IMR-90 (cell line): Measurements from ENCODE around the gene CFAP299.

Experiments used
- BHLHE40 ChIP-seq: fragments of 150-350 bp; IDR thresholded peaks from 2 replicates; pipeline ENCODE4 v1.6.1; 2016; ENCODE audit warnings: mild to moderate bottlenecking, low read depth, low read length
- CHD1 ChIP-seq: IDR thresholded peaks from 2 replicates; pipeline ENCODE4 v1.6.1; 2012; ENCODE audit warnings: low read depth, low read length, improper control_type of control experiment
- POLR2A ChIP-seq: IDR thresholded peaks from 2 replicates; pipeline ENCODE4 v1.6.1; 2012; ENCODE audit warnings: mild to moderate bottlenecking, low read depth, low read length
- RCOR1 ChIP-seq: IDR thresholded peaks from 2 replicates; pipeline ENCODE4 v1.6.1; 2012; ENCODE audit warnings: mild to moderate bottlenecking, low read length, improper control_type of control experiment; ENCODE audit not compliant: insufficient replicate concordance
- RFX5 ChIP-seq: IDR thresholded peaks from 2 replicates; pipeline ENCODE4 v1.8.0; 2012; ENCODE audit warnings: low read depth, mild to moderate bottlenecking, low read length, moderate library complexity
- TF ChIP-seq, protein P1 (sequence below): conservative IDR thresholded peaks from 2 replicates; pipeline ENCODE4 v1.5.1; 2012; ENCODE audit warnings: mild to moderate bottlenecking, low read depth, low read length, improper control_type of control experiment
- TF ChIP-seq, protein P2 (sequence below): fragments of 150-350 bp; IDR thresholded peaks from 2 replicates; pipeline ENCODE4 v1.6.1; 2017; ENCODE audit warnings: mild to moderate bottlenecking, antibody characterized with exemption, low read length, low read depth
- TF ChIP-seq, protein P3 (sequence below): fragments of 150-350 bp; IDR thresholded peaks from 2 replicates; pipeline ENCODE4 v1.6.1; 2016; ENCODE audit warnings: low read depth, mild to moderate bottlenecking, low read length, moderate library complexity, borderline replicate concordance

DNA sequence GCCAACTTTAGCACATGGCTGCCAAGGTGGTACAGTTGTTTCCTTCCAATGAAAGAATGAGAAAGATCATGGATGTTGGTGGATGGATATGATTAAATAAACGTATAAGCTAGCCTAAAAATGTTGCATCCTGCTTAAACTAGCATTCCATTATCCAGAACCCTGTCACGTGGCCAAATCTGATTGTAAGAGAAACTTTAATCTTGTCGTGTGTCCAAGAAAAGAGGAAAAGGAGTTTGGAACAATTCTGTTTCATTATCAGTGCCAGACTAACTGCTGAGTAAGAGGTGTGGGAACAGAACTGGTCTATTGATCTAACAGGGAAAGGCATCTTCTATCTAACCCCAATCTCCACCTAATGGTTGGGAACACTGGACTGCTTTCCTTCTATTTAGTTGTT is 369.8 kb downstream of the CFAP299 start:
- TF ChIP-seq POLR2A (no peak), RCOR1 (no peak), CHD1 (no peak), BHLHE40 (no peak), RFX5 (no peak)
- TF ChIP-seq, protein P1, sequence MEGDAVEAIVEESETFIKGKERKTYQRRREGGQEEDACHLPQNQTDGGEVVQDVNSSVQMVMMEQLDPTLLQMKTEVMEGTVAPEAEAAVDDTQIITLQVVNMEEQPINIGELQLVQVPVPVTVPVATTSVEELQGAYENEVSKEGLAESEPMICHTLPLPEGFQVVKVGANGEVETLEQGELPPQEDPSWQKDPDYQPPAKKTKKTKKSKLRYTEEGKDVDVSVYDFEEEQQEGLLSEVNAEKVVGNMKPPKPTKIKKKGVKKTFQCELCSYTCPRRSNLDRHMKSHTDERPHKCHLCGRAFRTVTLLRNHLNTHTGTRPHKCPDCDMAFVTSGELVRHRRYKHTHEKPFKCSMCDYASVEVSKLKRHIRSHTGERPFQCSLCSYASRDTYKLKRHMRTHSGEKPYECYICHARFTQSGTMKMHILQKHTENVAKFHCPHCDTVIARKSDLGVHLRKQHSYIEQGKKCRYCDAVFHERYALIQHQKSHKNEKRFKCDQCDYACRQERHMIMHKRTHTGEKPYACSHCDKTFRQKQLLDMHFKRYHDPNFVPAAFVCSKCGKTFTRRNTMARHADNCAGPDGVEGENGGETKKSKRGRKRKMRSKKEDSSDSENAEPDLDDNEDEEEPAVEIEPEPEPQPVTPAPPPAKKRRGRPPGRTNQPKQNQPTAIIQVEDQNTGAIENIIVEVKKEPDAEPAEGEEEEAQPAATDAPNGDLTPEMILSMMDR = no peak
- TF ChIP-seq, protein P2, sequence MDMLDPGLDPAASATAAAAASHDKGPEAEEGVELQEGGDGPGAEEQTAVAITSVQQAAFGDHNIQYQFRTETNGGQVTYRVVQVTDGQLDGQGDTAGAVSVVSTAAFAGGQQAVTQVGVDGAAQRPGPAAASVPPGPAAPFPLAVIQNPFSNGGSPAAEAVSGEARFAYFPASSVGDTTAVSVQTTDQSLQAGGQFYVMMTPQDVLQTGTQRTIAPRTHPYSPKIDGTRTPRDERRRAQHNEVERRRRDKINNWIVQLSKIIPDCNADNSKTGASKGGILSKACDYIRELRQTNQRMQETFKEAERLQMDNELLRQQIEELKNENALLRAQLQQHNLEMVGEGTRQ = no peak
- TF ChIP-seq, protein P3, sequence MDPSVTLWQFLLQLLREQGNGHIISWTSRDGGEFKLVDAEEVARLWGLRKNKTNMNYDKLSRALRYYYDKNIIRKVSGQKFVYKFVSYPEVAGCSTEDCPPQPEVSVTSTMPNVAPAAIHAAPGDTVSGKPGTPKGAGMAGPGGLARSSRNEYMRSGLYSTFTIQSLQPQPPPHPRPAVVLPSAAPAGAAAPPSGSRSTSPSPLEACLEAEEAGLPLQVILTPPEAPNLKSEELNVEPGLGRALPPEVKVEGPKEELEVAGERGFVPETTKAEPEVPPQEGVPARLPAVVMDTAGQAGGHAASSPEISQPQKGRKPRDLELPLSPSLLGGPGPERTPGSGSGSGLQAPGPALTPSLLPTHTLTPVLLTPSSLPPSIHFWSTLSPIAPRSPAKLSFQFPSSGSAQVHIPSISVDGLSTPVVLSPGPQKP = no peak
